ENCODE measurements around the gene CDCA4.
A peak's percentile ranks its signal among the peaks of the same experiment; 100 is the strongest.
"Not testable (repeated sequence)": the region's sequence is repeated elsewhere in the genome, so short reads cannot be mapped to it uniquely, and the experiment has no call there.

CDCA4 gene

GRCh38 chr14:105020815-105021655 lies at the start of gene CDCA4:
CDCA4 (minus strand) TSS chr14:105021083; CDS start chr14:105011929, 9,154 bp downstream.
- DNase-seq (ENCODE audit: low spot score): peak; percentile 94

GRCh38 chr14:105069871-105070759 lies 49.2 kb upstream of the CDCA4 start:
- no peak for DNase-seq (ENCODE audit: low spot score)

- DNase-seq (ENCODE audit: low spot score): no peak
These were observed 48.6 kb upstream of the CDCA4 start for GRCh38 chr14:105069522-105069870.

- no peak for DNase-seq (ENCODE audit: low spot score)
These were observed 47.9 kb upstream of the CDCA4 start for GRCh38 chr14:105068818-105069217.

- no peak for DNase-seq (ENCODE audit: low spot score)
These were observed 47.1 kb upstream of the CDCA4 start for GRCh38 chr14:105067969-105068301.

GRCh38 chr14:105067140-105067968 lies 46.5 kb upstream of the CDCA4 start:
- no peak for DNase-seq (ENCODE audit: low spot score)

- DNase-seq (ENCODE audit: low spot score): no peak
These were observed 45.6 kb upstream of the CDCA4 start for GRCh38 chr14:105066240-105067071.

- DNase-seq (ENCODE audit: low spot score): no peak
These were observed 44.7 kb upstream of the CDCA4 start, which contains the start of gene GPR132 for GRCh38 chr14:105065280-105066228. GPR132 (minus strand) TSS chr14:105065430; CDS start chr14:105055420, 10,010 bp downstream.

- DNase-seq (ENCODE audit: low spot score): no peak
These were observed 43.8 kb upstream of the CDCA4 start for GRCh38 chr14:105064721-105065143.

- no peak for DNase-seq (ENCODE audit: low spot score)
These were observed 43.1 kb upstream of the CDCA4 start for GRCh38 chr14:105064001-105064400.

- DNase-seq (ENCODE audit: low spot score): not testable (repeated sequence)
These were observed 42.6 kb upstream of the CDCA4 start for GRCh38 chr14:105063506-105063905.

GRCh38 chr14:105063056-105063455 lies 42.2 kb upstream of the CDCA4 start:
- DNase-seq (ENCODE audit: low spot score): no peak

GRCh38 chr14:105062048-105062433 lies 41.2 kb upstream of the CDCA4 start:
- no peak for DNase-seq (ENCODE audit: low spot score)

GRCh38 chr14:105061428-105062047 lies 40.7 kb upstream of the CDCA4 start:
- no peak for DNase-seq (ENCODE audit: low spot score)

- no peak for DNase-seq (ENCODE audit: low spot score)
These were observed 40.0 kb upstream of the CDCA4 start for GRCh38 chr14:105060751-105061427.

GRCh38 chr14:105059925-105060565 lies 39.2 kb upstream of the CDCA4 start:
- no peak for DNase-seq (ENCODE audit: low spot score)

GRCh38 chr14:105059035-105059924 lies 38.4 kb upstream of the CDCA4 start:
- no peak for DNase-seq (ENCODE audit: low spot score)

Data from COLO829 (cell line).